Suppressor macrophage treated with lipopolysaccharide for 4 hours (primary cell): ENCODE measurements around the gene CDYL.

ENCODE experiments used
- DNase-seq: peaks from one replicate; pipeline ENCODE4 v3.0.0-alpha.2; 2020

The CDYL gene

DNA sequence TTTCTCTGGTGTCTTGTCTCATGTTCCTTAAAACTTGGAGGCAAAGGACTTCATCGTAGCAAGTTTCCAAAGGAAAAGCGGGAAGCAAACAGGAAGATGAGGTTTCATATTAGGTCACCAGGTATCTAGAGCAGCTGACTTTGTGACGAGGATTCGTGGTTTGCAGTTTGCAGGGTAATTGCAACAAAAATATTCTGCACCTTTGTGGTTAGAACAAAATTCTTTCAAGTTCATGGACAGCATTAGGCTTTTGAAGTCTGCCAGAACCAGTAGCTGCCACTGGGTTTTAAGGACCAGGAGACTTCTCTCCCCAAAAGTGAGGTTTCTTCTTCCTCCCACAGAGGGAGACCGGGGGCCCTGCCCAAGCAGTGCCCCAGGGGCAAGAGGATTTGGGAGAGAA lies 164.2 kb downstream of the CDYL start:
- DNase-seq = no peak

GRCh38 chr6:4941782-4942672 lies 165.8 kb downstream of the CDYL start:
- peak; percentile 21 for DNase-seq

DNA sequence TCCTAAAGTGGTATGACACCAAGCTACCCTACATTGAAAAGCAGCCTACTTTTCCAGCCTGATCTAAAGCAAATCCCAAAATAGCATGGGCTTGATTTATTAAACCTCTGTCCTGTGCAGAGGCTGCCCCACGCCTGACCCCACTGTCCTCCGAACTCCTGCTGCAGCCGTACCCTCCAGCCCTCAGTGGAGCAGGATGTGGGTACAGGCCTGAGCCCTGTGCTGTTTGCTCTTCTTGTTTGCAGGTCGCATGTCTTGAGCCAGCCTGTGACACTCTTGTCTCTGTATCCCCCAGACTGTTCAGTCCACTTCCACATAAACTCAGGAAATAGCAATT lies 166.4 kb downstream of the CDYL start:
- no peak for DNase-seq

- peak; percentile 43 for DNase-seq
Measured at GRCh38 chr6:4943716-4944115, 167.5 kb downstream of the CDYL start.

- no peak for DNase-seq
Measured at GRCh38 chr6:4944325-4944724, 168.1 kb downstream of the CDYL start.

GRCh38 chr6:4946521-4946920 lies 170.3 kb downstream of the CDYL start:
- DNase-seq = no peak

DNA sequence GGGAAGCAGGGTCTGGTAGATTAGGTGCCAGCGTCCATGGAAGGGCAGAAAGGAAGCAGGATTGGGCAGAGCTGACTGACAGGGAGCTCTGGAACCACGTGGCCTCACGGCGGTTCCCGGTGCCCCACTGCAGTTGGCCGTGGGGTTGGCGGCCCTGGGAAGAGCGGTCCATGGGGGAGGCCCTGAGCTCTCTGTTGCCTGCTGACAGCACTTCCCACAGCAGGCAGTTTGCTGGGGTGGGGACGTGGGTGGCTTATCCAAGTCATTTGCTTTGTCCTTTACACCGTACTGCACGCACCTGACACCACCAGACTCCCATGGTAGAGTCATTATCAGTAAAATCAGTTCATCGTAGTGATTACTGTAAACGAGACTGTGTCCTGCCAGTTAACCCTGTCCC lies 171.5 kb downstream of the CDYL start:
- no peak for DNase-seq

DNA sequence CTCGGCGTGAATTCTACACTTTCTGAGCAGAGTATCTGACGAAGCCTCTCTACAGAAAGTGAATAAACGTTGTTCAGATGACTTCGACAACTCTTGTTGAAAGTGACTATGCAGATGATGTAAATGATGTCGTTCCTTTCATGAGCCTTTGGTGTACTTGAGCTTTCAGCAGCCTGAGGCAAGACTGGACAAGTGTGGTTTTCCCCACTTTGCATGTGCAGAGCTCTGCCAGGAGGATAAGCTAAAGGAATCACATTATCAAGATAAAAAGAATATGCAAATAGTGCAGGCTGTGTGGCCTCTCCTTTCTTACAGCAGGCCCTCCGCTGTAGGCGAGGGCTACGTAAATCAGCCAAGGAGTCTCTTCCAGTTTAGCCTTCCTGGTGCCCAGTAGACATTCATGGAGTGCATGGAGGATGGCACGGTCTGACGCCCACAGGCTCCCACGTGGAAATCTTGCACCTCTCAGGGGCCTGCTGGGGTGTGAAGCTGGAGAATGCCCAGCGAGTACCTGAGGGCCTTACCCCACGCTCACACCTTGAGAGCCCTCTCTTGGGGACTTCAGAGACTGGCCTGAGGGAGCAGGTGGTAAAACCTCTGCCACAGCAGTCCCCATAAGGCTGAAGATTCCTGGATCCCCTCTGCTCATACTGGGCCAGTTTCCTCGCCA lies 172.7 kb downstream of the CDYL start:
- peak; percentile 10 for DNase-seq

DNA sequence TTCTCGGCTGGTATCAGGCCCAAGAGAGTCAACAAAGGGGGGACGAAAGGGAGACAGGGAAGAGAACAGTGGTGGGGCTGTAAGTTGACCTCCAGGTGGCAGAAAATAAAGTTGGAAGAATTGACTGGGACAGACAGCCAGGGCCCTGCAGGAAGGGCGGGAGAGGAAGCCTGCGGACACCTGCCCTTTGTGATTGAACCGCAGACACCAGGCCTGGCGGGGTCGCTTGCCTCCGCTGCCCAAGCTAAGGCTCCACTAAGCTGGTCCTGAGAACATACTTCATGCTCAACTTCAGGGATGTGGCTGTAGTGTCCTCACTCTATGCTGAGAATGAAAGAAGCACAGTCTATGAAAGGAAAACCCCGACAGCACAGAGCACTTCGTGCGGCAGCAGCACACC lies 173.9 kb downstream of the CDYL start:
- DNase-seq = no peak

DNA sequence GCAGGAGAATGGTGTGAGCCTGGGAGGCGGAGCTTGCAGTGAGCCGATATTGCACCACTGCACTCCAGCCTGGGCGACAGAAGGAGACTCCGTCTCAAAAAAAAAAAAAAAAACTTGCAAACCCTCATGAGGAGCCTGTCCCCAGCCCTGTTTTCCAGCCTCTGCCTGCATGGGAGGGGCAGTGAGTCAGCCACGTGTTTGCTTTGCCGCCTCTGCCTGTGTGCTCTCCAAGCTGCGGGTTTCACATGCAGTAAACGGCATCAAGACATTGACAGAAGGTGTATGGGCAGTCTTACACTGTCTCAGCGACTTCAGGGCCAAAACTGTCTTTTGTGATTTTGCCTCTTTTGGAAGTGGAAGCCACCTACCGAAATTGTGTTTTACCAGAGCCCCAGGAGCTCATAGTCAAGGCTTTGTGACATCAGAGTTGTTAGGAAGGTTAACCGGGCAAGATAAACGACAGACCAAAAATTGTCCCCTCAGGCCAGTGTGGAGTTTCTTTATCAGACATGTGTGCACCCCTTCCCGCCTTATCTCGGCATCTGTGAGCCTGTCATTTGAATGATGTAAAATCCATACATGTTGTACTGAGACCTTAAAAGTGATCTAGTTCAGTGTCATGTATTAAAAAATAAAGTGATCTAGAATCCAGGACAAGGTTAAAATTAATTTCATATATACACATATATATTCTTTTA lies 174.8 kb downstream of the CDYL start:
- DNase-seq = no peak

- DNase-seq = no peak
Measured at GRCh38 chr6:4953440-4953839, 177.2 kb downstream of the CDYL start.

- DNase-seq = no peak
Measured at GRCh38 chr6:4956625-4957024, 180.4 kb downstream of the CDYL start.

- DNase-seq = no peak
Measured at GRCh38 chr6:4957521-4958231, 181.5 kb downstream of the CDYL start.

DNA sequence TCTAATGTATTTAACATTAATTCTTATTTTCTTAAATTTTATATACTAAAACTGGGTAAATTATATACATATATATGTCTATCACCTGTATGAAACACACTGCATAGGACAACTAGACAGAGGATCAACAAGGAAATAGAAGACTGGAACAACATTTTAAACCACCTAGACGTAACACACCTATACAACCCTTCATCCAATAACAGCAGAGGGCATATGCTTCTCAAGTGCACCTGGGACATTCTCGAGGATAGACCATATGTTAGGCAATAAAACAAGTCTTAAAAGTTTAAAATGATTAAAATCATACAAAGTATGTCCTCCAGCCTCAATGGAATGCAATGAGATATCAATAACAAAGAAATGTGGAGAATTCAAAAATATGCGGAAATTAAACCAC lies 182.4 kb downstream of the CDYL start:
- no peak for DNase-seq

- no peak for DNase-seq
Measured at GRCh38 chr6:4961322-4962168, 185.3 kb downstream of the CDYL start.

DNA sequence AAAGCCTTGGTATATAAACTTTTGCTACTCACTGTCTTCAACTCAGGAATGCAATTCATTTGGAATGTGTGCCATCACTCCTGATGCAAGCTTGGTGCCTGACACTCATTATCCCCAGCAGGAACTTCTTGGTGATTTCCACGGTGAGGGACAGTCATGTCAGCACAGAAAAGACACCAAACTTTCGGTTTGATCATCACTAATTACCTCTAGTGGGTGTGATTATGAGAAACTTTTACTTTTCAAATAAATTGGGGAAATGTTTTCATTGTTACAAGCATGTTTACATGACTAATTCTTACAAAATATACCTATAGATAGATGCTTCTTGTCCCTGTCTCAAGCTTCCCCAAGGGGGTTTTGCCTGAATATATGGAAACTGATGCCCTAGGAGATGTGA lies 186.7 kb downstream of the CDYL start:
- no peak for DNase-seq

DNA sequence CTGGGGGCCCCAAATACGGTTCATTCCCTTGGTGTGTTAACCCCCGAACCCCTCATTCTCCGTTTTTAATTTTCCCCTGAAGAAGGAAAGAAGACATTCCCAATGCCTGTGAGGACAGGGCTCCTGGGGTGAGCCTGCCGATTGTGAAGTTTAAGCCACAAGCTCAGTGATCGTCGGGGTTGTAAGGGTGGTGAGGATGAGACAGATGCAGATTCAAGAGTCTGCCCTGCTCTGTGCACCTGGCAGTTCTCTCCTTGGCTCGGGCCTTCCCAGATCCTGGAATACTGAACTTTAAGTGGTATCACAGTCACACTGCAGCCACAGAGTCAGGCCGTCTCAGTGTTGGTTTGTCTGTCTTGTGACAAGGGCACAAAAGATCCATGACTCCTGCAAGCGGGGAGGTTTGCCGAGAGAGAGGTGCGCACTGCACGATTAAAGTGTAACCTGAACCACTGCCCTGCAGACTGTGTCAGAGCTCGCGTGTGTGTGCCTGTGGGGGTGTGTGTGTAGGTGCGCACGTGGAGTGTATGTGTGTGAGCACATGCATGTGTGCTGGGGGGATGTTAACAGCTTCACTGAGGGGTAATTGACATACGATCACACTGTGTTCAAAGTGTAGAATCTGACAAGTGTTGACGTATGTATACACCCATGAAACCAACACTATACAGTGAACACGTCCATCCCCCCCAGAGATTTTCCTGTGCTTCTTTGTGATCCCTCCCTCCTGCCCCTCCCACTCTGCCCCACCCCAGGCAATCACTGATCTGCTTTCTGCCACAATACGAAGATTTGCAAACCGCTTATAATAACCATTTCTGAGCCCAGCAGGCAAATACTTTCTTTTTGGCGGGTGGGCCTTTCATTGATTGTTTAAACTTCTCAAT lies 188.7 kb downstream of the CDYL start:
- no peak for DNase-seq

DNA sequence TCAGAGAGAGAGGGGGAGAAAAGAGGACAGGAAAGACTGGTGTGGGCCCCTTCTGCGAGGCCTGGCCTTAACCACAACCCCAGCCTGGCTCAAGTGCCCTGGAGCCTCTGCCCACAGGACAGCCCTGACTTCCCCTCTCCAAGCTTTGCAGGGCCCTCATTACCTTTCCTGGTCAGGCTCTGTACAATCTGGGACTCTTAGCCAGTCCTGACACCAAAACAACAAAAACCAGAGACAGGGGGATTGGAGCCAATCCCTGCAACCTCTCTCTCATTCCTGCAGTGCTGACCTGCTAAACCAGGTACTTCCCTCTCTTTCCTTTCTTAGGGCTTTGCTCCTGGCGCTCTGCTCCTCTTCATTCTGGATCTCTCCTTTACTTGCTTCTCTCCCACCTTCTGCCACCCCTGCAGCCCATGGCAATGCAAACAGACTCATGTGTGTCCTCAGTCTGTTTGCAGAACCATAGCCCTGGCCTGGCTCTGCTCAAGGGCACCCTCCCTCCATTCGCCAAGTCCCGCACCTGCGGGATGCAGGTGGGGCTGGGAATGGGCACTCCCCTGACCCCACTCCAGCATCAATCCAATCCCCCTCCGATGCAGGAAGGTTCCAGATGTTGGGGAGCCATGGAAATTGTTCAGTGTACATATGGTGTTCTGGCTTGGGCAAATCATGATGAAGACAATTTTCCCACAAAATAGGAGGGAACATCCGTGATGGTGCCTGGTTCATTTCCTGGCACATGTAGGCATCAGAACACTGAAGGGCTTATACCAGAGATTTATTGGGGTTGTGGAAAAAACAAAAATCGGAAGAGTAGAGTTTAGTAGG lies 189.6 kb downstream of the CDYL start:
- DNase-seq = no peak

- DNase-seq = no peak
Measured at GRCh38 chr6:4967301-4968030, 191.3 kb downstream of the CDYL start.
